Stimulated activated CD8-positive, alpha-beta memory T cell treated with anti-CD3 and anti-CD28 coated beads, Interleukin-4, amount 100 ng/mL, for 1 hour (primary cell): ENCODE results near the gene CYB5R3.
"Not testable (repeated sequence)": the region's sequence is repeated elsewhere in the genome, so short reads cannot be mapped to it uniquely, and the experiment has no call there.

Experiments
- DNase-seq, 2 donors: peaks; one replicate each; pipeline ENCODE4 v3.0.0-alpha.2; 2020; ENCODE audit warnings: low read depth in 2 of 2, low spot score in 1 of 2

CYB5R3 gene

DNA sequence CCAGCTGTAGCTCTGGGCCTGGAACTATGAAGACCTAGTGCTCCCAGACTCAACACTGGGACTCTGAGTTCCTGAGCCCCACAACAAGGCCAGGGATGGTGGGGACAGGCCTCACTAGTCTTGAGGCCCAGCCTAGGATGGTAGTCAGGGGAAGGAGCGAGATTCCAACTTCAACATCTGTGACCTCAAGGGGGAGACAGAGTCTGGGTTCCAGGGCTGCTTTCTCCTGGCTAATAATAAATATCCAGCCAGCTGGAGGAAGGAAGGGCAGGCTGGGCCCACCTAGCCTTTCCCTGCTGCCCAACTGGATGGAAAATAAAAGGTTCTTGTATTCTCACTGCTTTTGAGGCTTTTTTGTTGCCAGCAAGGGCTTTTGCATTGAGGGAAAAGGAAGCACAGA, 75.1 kb downstream of the CYB5R3 start:
- not testable (repeated sequence) for DNase-seq

DNA sequence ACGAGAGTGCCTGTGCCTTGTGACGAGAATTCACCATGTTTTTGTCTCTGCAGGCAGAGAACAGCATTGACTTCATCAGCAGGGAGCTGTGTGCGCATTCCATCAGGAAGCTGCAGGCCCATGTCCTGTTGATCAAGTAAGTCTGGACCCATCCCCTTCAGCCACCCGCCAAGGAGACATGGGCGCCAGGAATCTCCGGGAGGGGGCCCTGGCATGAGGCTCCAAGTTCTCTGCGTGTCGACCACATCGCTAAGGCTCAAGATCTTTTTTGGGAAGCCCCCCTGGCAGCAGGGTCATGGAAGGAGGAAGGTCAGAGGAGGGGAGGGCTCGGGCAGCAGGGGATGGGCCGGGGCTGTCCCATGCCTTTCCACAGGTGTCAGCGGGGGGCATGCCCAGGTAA, 78.1 kb downstream of the CYB5R3 start:
- DNase-seq, result not testable (repeated sequence)

DNA sequence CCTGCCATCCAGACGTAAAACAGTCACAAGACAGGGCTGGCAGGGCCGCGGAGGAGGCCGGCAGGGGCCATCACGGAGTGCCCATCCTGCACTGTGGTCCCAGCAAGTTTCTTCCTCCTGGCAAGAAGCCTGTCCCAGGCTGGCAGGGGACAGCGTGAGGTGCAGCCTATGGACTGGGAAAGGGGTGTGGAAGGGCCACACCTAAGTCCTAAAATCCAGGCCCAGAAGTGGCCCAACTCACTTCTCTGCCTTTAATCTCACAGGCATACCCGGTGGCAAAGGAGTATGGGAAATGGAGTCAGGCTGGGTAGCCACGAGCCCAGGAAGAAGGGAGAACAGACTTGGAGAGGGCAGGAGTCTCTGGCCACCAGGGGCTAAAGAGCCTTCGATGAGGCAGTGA, 78.6 kb downstream of the CYB5R3 start:
- not testable (repeated sequence) for DNase-seq

DNA sequence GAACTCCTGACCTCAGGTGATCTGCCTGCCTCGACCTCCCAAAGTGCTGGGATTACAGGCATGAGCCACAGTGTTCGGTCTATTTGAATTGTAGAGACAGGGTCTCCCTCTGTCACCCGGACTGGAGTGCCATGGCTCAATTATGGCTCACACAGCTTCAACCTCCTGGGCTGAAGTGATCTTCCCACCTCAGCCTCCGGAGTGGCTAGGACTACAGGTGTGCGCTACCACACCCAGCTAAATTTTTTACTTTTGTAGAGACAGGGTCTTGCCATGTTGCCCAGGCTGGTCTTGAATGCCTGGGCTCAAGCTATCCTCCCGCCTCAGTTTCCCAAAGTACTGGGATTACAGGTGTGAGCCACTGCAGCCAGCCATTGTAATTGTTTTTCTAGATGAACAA, 81.2 kb downstream of the CYB5R3 start:
- not testable (repeated sequence) for DNase-seq
